Rectal smooth muscle tissue (tissue), 1 donor: ENCODE results near the gene ADD3.
A peak's percentile ranks its signal among the peaks of the same experiment; 100 is the strongest.
"Not testable (repeated sequence)": the region's sequence is repeated elsewhere in the genome, so short reads cannot be mapped to it uniquely, and the experiment has no call there.

ENCODE experiments used
- H3K27ac ChIP-seq: one replicate; pipeline ENCODE4 v1.7.0; 2013; ENCODE audit warnings: low read depth, low read length, inconsistent platforms
- H3K27me3 ChIP-seq: one replicate; pipeline ENCODE4 v1.7.0; 2013; ENCODE audit warnings: low read length; ENCODE audit not compliant: control insufficient read depth, insufficient read depth
- H3K36me3 ChIP-seq: one replicate; pipeline ENCODE4 v1.7.0; 2013; ENCODE audit warnings: low read length; ENCODE audit not compliant: control insufficient read depth, insufficient read depth
- H3K4me1 ChIP-seq: one replicate; pipeline ENCODE4 v1.7.0; 2013; ENCODE audit warnings: low read length; ENCODE audit not compliant: control insufficient read depth, insufficient read depth
- H3K4me3 ChIP-seq: one replicate; pipeline ENCODE4 v1.7.0; 2013; ENCODE audit warnings: low read length
- H3K9ac ChIP-seq: one replicate; pipeline ENCODE4 v1.7.0; 2013; ENCODE audit warnings: low read length

The ADD3 gene

GRCh38 chr10:110048781-110049180 is 41.0 kb downstream of the ADD3 start:
- H3K36me3 ChIP-seq, result no peaks in the 10 kb centered on the region
- no peak overlapping the region for H3K9ac ChIP-seq
- H3K27ac ChIP-seq, result no peak overlapping the region
- H3K4me3 ChIP-seq, result no peak overlapping the region
- no peaks in the 10 kb centered on the region for H3K4me1 ChIP-seq
- H3K27me3 ChIP-seq, result no peaks in the 10 kb centered on the region

DNA sequence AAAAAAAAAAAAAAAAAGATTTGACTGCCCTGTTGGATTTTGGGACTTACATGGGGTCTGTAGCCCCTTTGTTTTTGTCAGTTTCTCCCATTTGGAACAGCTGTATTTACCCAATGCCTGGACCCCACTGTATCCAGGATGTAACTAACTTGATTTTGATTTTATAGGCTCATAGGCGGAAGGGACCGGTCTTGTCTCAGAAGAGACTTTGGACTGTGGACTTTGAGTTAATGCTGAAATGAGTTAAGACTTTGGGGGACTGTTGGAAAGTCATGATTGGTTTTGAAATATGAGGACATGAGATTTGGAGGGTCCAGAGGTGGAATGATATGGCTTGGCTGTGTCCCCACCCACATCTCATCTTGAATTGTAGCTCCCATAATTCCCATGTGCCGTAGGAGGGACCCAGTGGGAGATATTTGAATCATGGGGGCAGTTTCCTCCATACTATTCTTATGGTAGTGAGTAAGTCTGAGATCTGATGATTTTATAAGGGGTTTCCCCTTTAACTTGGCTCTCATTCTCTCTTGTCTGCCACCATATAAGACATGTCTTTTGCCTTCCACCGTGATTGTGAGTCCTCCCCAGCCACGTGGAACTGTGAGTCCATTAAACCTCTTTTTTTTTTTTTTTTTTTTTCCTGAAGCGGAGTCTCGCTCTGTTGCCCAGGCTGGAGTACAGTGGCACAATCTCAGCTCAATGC is 42.3 kb downstream of the ADD3 start:
- H3K4me3 ChIP-seq, H3K4me1 ChIP-seq, H3K9ac ChIP-seq, H3K27ac ChIP-seq, H3K36me3 ChIP-seq, H3K27me3 ChIP-seq: not testable (repeated sequence)

DNA sequence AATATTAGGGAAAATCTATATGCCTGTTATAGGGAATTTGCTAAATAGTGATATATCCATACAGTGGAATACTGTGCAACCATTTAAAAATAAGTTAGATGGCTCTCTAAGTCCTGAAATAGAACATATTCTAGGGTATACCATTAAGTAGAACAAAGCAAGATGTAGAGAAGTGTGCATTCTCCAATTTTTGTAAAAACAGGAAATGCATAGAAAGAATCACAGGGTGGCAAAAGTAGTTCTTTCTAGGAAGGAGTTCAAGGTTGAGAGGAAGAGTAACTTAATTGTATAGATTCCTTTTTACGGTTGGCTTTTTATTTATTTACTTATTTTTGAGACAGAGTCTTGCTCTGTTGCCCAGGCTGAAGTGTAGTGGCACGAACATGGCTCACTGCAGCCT is 43.7 kb downstream of the ADD3 start:
- Histone ChIP-seq H3K36me3 (no peaks in the 10 kb centered on the region), H3K27me3 (no peaks in the 10 kb centered on the region), H3K9ac (no peak overlapping the region), H3K4me3 (no peak overlapping the region), H3K4me1 (no peaks in the 10 kb centered on the region), H3K27ac (no peak overlapping the region)

DNA sequence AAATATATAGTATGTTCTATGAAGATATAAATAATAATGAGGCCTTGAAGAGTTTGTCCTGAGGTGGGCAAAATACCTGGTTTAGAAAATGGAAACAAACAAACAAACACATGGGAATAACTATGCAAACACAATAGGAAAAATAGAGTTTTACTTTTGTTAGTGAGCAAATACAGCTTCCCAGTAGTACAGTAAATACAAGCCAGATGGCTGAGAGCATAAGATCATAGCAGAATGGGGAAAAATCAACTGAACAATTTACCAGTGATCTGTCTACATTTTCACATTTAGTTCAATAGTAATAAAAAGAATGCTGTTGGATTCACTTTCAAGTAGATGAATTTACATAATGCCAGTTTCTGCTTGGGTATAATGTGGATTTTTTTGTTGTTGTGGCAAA is 45.1 kb downstream of the ADD3 start:
- Histone ChIP-seq H3K36me3 (no peaks in the 10 kb centered on the region), H3K27ac (no peak overlapping the region), H3K27me3 (no peaks in the 10 kb centered on the region), H3K4me3 (no peak overlapping the region), H3K9ac (no peak overlapping the region), H3K4me1 (no peaks in the 10 kb centered on the region)

DNA sequence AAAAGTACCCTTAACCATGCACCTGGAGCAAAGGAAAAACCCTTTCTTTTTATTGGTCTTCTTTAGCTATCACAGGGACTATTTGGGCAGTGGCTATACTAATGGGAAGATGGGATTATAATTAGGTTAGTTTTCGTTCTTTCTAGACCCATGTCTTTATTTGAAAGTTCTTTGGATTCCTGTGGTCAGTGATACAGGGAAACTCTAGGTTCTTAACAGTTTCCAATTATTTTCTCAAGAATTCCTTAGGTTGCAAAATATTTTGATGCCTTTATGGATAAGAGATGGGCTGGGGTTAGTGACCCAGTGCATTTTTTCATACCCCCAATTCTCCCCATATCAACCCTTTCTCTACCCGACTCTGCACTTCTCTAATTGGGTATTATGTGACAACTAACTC is 49.0 kb downstream of the ADD3 start:
- no peak overlapping the region for H3K9ac ChIP-seq
- no peak overlapping the region for H3K27ac ChIP-seq
- no peak overlapping the region for H3K4me3 ChIP-seq
- H3K36me3 ChIP-seq, result no peaks in the 10 kb centered on the region
- no peaks in the 10 kb centered on the region for H3K27me3 ChIP-seq
- H3K4me1 ChIP-seq, result no peaks in the 10 kb centered on the region

DNA sequence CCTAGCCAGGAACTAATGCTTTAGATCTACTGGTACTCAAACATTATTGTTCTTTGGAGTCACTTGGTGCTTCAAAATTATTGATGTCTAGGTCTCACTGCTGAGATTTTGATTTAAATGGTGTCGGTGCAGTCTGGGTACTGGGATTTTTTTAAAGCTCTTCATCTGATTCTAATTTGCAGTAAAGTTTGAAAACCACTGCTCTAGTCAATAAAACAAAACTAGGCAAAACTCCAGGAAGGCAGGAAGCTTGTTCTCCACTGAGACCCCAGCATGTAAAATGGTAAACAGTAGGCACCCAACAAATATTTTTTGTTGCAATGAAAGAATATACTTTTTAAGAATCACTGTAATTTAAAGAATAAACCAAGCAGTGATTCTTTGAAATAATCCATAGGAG is 49.7 kb downstream of the ADD3 start:
- Histone ChIP-seq H3K27ac (peak overlapping the region; percentile 12), H3K27me3 (no peaks in the 10 kb centered on the region), H3K4me3 (no peak overlapping the region), H3K9ac (no peak overlapping the region), H3K36me3 (no peaks in the 10 kb centered on the region), H3K4me1 (no peaks in the 10 kb centered on the region)

- no peak overlapping the region for H3K27ac ChIP-seq
- H3K9ac ChIP-seq, result no peak overlapping the region
- H3K4me3 ChIP-seq, result no peak overlapping the region
- H3K36me3 ChIP-seq, result no peaks in the 10 kb centered on the region
- H3K27me3 ChIP-seq, result no peaks in the 10 kb centered on the region
- no peaks in the 10 kb centered on the region for H3K4me1 ChIP-seq
These were observed 50.4 kb downstream of the ADD3 start for GRCh38 chr10:110058212-110058611.

DNA sequence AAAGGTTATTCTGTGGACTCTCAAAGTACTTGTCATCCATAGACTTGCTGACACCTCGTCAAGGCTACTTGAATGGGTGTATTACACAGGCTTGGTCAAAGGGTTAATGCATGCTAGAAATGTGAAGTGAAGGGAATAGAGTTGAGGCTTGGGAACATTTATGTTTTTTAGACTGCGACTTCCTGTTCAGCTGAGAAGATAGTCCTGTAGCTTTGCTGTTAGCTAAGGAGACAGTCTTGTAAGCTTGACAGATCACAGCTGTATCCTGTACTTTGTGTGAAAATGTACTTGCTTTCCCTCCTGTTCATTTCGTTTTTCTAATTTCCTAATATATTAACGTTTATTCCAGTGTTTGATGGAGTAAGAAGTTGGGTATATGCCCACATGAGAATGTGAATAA is 52.1 kb downstream of the ADD3 start:
- no peak overlapping the region for H3K27ac ChIP-seq
- H3K9ac ChIP-seq, result no peak overlapping the region
- H3K4me1 ChIP-seq, result no peaks in the 10 kb centered on the region
- H3K36me3 ChIP-seq, result no peaks in the 10 kb centered on the region
- H3K4me3 ChIP-seq, result no peak overlapping the region
- H3K27me3 ChIP-seq, result no peaks in the 10 kb centered on the region

DNA sequence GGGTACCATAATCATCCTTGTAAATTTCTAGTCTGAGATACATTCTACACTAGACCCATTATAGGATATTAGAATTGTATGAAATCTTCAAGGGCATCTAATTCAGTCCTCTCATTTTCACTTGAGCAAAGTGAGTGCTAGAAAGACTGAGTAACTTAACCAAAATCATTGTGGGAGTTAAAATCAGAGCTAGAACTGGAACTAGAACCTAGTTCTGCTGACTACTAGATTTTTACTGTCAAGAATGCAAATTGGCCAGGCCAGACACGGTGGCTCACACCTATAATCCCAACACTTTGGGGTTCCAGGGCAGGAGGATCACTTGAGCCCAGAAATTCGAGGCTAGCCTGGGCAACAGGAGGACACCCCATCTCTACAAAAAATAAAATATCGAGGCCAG is 53.9 kb downstream of the ADD3 start:
- no peak overlapping the region for H3K27ac ChIP-seq
- no peaks in the 10 kb centered on the region for H3K36me3 ChIP-seq
- H3K27me3 ChIP-seq, result no peaks in the 10 kb centered on the region
- no peaks in the 10 kb centered on the region for H3K4me1 ChIP-seq
- no peak overlapping the region for H3K4me3 ChIP-seq
- no peak overlapping the region for H3K9ac ChIP-seq

- no peak overlapping the region for H3K9ac ChIP-seq
- H3K4me1 ChIP-seq, result no peaks in the 10 kb centered on the region
- H3K4me3 ChIP-seq, result no peak overlapping the region
- H3K36me3 ChIP-seq, result no peaks in the 10 kb centered on the region
- H3K27ac ChIP-seq, result no peak overlapping the region
- no peaks in the 10 kb centered on the region for H3K27me3 ChIP-seq
These were observed 57.5 kb downstream of the ADD3 start for GRCh38 chr10:110065269-110065668.

DNA sequence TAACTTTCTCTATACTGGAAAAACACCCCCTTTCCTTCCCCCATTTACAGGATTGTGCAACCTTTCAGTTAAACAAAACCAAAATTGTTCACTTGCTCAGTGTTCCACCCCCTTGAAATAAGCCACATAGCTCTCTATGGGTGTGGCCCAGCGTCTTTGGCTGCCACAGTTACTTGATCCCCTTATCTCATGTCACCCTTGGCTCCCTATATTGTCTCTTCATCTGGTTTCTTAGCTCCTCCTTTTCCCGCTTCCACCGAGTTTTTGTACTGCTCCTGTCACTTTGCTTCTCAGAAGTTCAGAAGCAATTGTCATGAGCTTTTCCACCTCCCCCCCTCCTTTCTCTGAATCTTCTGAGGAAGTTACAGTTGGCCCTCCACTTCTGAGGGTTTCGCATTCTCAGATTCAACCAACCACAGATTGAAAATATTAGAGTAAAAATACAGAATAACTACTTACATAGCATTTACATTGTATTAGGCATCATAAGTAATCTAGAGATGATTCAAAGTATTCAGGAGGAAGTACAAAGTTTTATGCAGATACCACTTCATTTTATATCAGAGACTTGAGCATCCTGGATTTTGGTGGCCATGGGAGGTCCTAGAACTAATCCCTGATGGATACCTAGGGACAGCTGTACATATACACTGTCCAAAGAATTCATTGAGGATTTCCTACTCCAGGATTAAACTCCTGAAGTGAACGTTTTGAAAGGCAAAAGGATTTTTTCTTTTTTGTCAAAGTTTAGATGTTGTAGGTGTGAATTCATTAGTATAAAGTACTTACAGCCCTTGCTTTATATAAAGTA is 60.4 kb downstream of the ADD3 start:
- no peaks in the 10 kb centered on the region for H3K4me1 ChIP-seq
- H3K27ac ChIP-seq, result no peak overlapping the region

GRCh38 chr10:110068780-110069179 is 61.0 kb downstream of the ADD3 start:
- no peaks in the 10 kb centered on the region for H3K27me3 ChIP-seq
- H3K4me3 ChIP-seq, result no peak overlapping the region
- no peaks in the 10 kb centered on the region for H3K36me3 ChIP-seq
- H3K27ac ChIP-seq, result no peak overlapping the region
- H3K4me1 ChIP-seq, result no peaks in the 10 kb centered on the region
- no peak overlapping the region for H3K9ac ChIP-seq

More for the DNA sequence above, 60.4 kb downstream of the ADD3 start:
- Histone ChIP-seq H3K4me3 (no peak overlapping the region), H3K27me3 (no peaks in the 10 kb centered on the region), H3K36me3 (no peaks in the 10 kb centered on the region), H3K9ac (no peak overlapping the region)

DNA sequence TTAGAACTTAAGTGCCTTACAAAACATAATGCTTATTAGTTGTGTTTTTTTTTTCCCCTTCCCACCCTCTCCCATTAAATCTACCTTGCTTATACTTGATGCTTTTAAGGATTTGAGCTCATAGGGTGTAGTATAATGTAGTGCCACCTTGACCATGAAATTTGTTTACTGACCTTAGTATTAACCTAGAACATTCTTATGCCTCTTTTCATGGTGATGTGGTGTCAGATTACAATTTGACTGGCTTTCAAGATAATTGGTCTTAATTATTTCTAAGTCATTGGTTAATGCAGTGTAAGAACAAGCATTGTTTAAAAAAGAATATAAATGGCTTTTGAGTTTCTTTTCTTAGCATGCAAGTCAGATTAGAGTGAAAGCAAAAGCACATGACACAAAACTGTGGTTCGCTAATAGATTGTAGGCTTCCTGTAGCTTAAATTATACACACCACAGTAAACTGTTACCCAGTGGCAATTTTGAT is 61.8 kb downstream of the ADD3 start:
- Histone ChIP-seq H3K4me3 (no peak overlapping the region), H3K9ac (no peak overlapping the region), H3K36me3 (no peaks in the 10 kb centered on the region), H3K4me1 (no peaks in the 10 kb centered on the region), H3K27me3 (no peaks in the 10 kb centered on the region), H3K27ac (no peak overlapping the region)
